ENCODE results near the gene NTSR1. TPM values are rescaled to one million over a fixed set of nuclear protein-coding genes. Genes with fewer than 3 reads are reported as not detected.

Gene NTSR1
- total and polyA plus RNA-seq, 8 donors: 0.06 to 15.9 (median 0.28) TPM; not detected in 5

GRCh38 chr20:62670156-62670555 is 38.5 kb upstream of the NTSR1 start:
- H3K4me1 ChIP-seq: peaks cover 13 to 31% (median 17%) of the 10 kb centered on the region in 4 donors
- H3K27me3 ChIP-seq: peaks cover 0 to 15% (median 0%) of the 10 kb centered on the region in 3 donors
- intact Hi-C loops (cut with DNase I; ENCODE audit: low total_unique reads): loop anchor here (5.0 kb wide), 1 partner anchor 117 kb away; no protein-coding TSS in a partner anchor
- TF ChIP-seq POLR2A (IDR thresholded peaks at IDR 0.05) (no peak), CTCF (IDR thresholded peaks at IDR 0.05) (no peak), POLR2AphosphoS5 (IDR thresholded peaks at IDR 0.05) (no peak), EP300 (IDR thresholded peaks at IDR 0.05) (no peak)
- 88 to 94% (median 91%) methylated on average over 14 of the region's 14 CpGs for WGBS, 5 donors
- no peak overlapping the region for H3K27ac ChIP-seq
- DNase-seq: no peak
- H3K9me3 ChIP-seq: no peaks in the 10 kb centered on the region
- no peak overlapping the region for H3K4me3 ChIP-seq
- H3K36me3 ChIP-seq: peaks cover 0 to 37% (median 21%) of the 10 kb centered on the region in 4 donors

- no peak for DNase-seq
- Histone ChIP-seq H3K4me1 (peaks cover 13 to 31% (median 17%) of the 10 kb centered on the region in 4 donors), H3K27ac (no peak overlapping the region), H3K36me3 (peaks cover 0 to 37% (median 21%) of the 10 kb centered on the region in 4 donors), H3K4me3 (no peak overlapping the region), H3K9me3 (no peaks in the 10 kb centered on the region), H3K27me3 (peaks cover 0 to 20% (median 0%) of the 10 kb centered on the region in 3 donors)
- intact Hi-C loops (cut with DNase I; ENCODE audit: low total_unique reads): loop anchor here (5.0 kb wide), 1 partner anchor 116 kb away; no protein-coding TSS in a partner anchor
- 90 to 95% (median 92%) methylated on average over 11 to 17 of the region's 17 CpGs for WGBS, 5 donors
- TF ChIP-seq POLR2A (IDR thresholded peaks at IDR 0.05) (no peak), EP300 (IDR thresholded peaks at IDR 0.05) (no peak), CTCF (IDR thresholded peaks at IDR 0.05) (no peak), POLR2AphosphoS5 (IDR thresholded peaks at IDR 0.05) (no peak)
Measured at GRCh38 chr20:62670998-62671397, 37.6 kb upstream of the NTSR1 start.

DNA sequence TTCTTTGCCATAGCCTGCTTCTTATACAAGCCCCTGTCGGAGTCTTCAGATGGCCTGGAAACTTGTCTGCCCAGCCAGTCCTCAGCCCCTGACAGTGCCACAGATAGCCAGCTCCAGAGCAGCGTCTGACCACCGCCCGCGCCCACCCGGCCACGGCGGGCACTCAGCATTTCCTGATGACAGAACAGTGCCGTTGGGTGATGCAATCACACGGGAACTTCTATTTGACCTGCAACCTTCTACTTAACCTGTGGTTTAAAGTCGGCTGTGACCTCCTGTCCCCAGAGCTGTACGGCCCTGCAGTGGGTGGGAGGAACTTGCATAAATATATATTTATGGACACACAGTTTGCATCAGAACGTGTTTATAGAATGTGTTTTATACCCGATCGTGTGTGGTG is 36.9 kb upstream of the NTSR1 start:
- TF ChIP-seq POLR2AphosphoS5 (IDR thresholded peaks at IDR 0.05) (no peak), CTCF (IDR thresholded peaks at IDR 0.05) (no peak), EP300 (IDR thresholded peaks at IDR 0.05) (no peak), POLR2A (IDR thresholded peaks at IDR 0.05) (no peak)
- H3K4me1 ChIP-seq: peaks cover 6 to 23% (median 9%) of the 10 kb centered on the region in 4 donors
- no peaks in the 10 kb centered on the region for H3K9me3 ChIP-seq
- 58 to 89% (median 85%) methylated on average over 14 to 15 of the region's 15 CpGs for WGBS, 5 donors
- H3K36me3 ChIP-seq: peaks cover 0 to 37% (median 21%) of the 10 kb centered on the region in 4 donors
- H3K27me3 ChIP-seq: peaks cover 0 to 20% (median 0%) of the 10 kb centered on the region in 3 donors
- no peak overlapping the region for H3K27ac ChIP-seq
- DNase-seq: no peak
- intact Hi-C loops (cut with DNase I; ENCODE audit: low total_unique reads): loop anchor here (5.0 kb wide), 1 partner anchor 116 kb away; no protein-coding TSS in a partner anchor
- no peak overlapping the region for H3K4me3 ChIP-seq

DNA sequence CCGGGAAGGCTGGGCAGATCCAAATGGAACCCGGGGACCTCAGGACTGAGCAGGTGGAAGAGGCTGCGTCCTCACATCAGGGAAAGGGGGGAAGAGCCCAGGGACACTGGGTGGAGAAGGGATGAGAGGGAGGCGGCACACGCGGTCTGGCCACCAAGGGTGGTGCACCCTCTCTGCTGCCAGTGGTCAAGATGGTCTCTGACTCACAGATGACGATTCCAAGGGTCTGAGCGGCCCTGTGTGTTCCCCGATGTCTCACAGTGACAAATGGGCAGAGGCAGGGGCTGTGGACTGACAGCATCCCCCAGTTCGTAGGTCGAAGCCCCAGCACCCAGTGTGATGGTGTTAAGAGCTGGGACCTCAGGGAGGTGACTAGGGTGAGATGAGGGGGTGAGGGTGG is 34.3 kb upstream of the NTSR1 start:
- Histone ChIP-seq H3K4me3 (no peak overlapping the region), H3K9me3 (no peaks in the 10 kb centered on the region), H3K36me3 (peaks cover 0 to 30% (median 18%) of the 10 kb centered on the region in 4 donors), H3K27ac (no peak overlapping the region), H3K4me1 (peaks cover 0 to 8% (median 0%) of the 10 kb centered on the region in 4 donors), H3K27me3 (peaks cover 0 to 26% (median 0%) of the 10 kb centered on the region in 3 donors)
- intact Hi-C loops (cut with DNase I; ENCODE audit: low total_unique reads): loop anchor here (5.0 kb wide), 1 partner anchor 113 kb away; no protein-coding TSS in a partner anchor
- TF ChIP-seq POLR2A (IDR thresholded peaks at IDR 0.05): no peak
- TF ChIP-seq POLR2AphosphoS5 (IDR thresholded peaks at IDR 0.05): no peak
- no peak for TF ChIP-seq EP300 (IDR thresholded peaks at IDR 0.05)
- no peak for TF ChIP-seq CTCF (IDR thresholded peaks at IDR 0.05)
- no peak for DNase-seq
- 87 to 94% (median 90%) methylated on average over 11 of the region's 11 CpGs for WGBS, 5 donors
